VCaP (cell line): ENCODE data around the gene GLRX2.
A peak's percentile ranks its signal among the peaks of the same experiment; 100 is the strongest.
"Not testable (repeated sequence)": the region's sequence is repeated elsewhere in the genome, so short reads cannot be mapped to it uniquely, and the experiment has no call there.

ENCODE experiments used
- H3K27ac ChIP-seq: fragments of 450-650 bp; 2 replicates; pipeline ENCODE4 v1.5.1; 2017
- TF ChIP-seq, protein P1 (sequence below): fragments of 450-650 bp; conservative IDR thresholded peaks from 2 replicates; pipeline ENCODE4 v1.5.1; 2017; ENCODE audit warnings: mild to moderate bottlenecking, moderate library complexity

GLRX2 gene

DNA sequence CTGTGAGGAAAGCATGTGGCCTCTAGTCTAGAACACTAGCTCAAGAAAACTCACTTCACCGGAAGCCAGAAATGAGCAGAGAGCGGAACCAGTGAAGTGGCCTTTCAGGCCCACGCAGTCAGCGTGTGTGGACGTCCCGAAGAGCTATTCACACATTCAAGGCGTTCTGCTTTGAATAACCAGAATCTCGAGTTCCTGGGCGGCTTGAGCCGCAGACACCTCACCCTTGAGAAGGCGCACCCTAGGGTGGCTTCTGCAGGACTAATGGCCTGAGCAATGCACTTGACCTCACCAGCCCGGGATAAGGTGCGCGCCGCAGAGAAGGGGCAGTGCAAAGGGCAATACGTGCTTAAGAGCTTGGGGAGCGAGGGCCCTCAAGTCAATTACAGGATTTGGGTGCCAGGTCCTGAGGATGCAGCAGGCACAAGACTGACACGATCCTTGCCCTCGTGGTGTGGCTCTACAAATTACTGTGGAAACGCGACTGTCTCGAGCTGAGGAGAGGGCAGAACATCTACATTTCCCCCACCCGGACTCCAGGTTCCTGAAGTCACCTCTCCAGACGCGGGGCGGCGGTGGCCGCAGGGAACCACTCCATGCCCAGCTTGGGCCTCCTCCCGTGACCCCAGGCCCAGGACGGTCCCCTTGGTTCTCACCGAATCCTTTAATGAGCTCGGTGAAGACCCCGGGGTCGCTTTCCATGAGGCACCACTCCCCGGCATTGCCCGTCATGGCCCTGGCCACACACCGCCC, 46.5 kb downstream of the GLRX2 start:
- peak overlapping the region; percentile 93 for H3K27ac ChIP-seq
- TF ChIP-seq, protein P1, sequence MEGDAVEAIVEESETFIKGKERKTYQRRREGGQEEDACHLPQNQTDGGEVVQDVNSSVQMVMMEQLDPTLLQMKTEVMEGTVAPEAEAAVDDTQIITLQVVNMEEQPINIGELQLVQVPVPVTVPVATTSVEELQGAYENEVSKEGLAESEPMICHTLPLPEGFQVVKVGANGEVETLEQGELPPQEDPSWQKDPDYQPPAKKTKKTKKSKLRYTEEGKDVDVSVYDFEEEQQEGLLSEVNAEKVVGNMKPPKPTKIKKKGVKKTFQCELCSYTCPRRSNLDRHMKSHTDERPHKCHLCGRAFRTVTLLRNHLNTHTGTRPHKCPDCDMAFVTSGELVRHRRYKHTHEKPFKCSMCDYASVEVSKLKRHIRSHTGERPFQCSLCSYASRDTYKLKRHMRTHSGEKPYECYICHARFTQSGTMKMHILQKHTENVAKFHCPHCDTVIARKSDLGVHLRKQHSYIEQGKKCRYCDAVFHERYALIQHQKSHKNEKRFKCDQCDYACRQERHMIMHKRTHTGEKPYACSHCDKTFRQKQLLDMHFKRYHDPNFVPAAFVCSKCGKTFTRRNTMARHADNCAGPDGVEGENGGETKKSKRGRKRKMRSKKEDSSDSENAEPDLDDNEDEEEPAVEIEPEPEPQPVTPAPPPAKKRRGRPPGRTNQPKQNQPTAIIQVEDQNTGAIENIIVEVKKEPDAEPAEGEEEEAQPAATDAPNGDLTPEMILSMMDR: no peak

DNA sequence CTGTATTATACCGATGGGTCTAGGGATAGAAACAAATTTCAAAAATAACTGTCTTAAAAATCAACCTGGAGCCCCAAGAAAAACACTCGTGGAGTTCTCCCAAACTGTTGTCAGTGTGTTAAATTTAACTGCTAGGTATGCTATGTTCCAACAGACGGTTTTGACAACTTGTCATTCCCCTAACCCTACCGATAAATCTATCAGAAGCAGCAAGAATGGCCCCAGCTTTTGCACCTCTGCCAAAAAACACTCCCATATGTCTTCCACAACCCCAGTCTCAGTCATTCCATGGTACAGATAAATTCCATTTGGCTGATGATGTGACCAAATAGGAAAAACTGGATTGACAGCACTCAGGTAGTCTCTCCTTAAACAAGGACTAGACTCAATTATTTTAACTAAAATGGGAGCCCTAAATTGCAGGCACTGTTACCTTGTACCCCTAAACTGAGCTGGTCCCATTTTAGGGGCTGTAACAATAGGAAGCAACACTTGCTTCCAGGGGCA, 51.0 kb downstream of the GLRX2 start:
- peak overlapping the region; percentile 74 for H3K27ac ChIP-seq
- TF ChIP-seq, protein P1: no peak

DNA sequence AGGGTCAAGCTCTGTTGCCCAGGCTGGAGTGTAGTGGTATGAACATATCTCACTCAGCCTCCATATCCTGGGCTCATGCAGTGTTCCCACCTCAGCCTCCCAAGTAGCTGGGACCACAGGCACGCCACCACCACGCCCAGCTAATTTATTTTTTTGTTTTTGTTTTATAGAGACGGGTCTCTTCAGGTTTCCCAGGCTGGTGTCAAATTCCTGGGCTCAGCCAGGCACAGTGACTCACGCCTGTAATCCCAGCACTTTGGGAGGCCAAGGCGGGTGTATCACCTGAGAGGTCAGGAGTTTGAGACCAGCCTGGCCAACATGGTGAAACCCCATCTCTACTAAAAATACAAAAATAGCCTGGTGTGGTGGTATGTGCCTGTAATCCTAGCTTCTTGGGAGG, 56.3 kb downstream of the GLRX2 start:
- not testable (repeated sequence) for H3K27ac ChIP-seq
